HG03354 (cell line): ENCODE measurements around the gene MAP3K3.

Experiments used
- ATAC-seq: cut with Tn5 transposase; IDR thresholded peaks from one replicate; pipeline ENCODE4 v1.9.1; 2021; ENCODE audit warnings: mild to moderate bottlenecking; ENCODE audit not compliant: unreplicated experiment, poor library complexity, severe bottlenecking

Gene MAP3K3

GRCh38 chr17:63621684-63622573 is at the start of gene MAP3K3:
Gene MAP3K3 (plus strand): TSS chr17:63622417. CDS start chr17:63622760, 343 bp downstream.
- ATAC-seq: peak; percentile 91

- no peak for ATAC-seq
Measured at GRCh38 chr17:63573634-63574033, 48.6 kb upstream of the MAP3K3 start.

GRCh38 chr17:63578027-63578768 is 44.0 kb upstream of the MAP3K3 start:
- no peak for ATAC-seq

- ATAC-seq: no peak
Measured at GRCh38 chr17:63578769-63579111, 43.5 kb upstream of the MAP3K3 start.

- no peak for ATAC-seq
Measured at GRCh38 chr17:63579633-63580032, 42.6 kb upstream of the MAP3K3 start.

- no peak for ATAC-seq
Measured at GRCh38 chr17:63587770-63588169, 34.4 kb upstream of the MAP3K3 start.

GRCh38 chr17:63588797-63589196 is 33.4 kb upstream of the MAP3K3 start:
- no peak for ATAC-seq

- no peak for ATAC-seq
Measured at GRCh38 chr17:63589646-63590045, 32.6 kb upstream of the MAP3K3 start.

GRCh38 chr17:63592797-63593196 is 29.4 kb upstream of the MAP3K3 start:
- no peak for ATAC-seq

- no peak for ATAC-seq
Measured at GRCh38 chr17:63595132-63595531, 27.1 kb upstream of the MAP3K3 start.

- ATAC-seq: no peak
Measured at GRCh38 chr17:63596856-63597586, 25.2 kb upstream of the MAP3K3 start.

- ATAC-seq: no peak
Measured at GRCh38 chr17:63598281-63598680, 23.9 kb upstream of the MAP3K3 start.

GRCh38 chr17:63600569-63601438 is 21.4 kb upstream of the MAP3K3 start, which contains the start of gene TACO1:
Gene TACO1 (plus strand): TSS chr17:63600895. CDS start chr17:63601084, 189 bp downstream.
- ATAC-seq: peak; percentile 96

- no peak for ATAC-seq
Measured at GRCh38 chr17:63601439-63602371, 20.5 kb upstream of the MAP3K3 start.

- ATAC-seq: no peak
Measured at GRCh38 chr17:63609816-63610573, 12.2 kb upstream of the MAP3K3 start.

GRCh38 chr17:63610854-63611253 is 11.4 kb upstream of the MAP3K3 start:
- no peak for ATAC-seq

GRCh38 chr17:63611354-63611753 is 10.9 kb upstream of the MAP3K3 start:
- ATAC-seq: no peak

GRCh38 chr17:63613663-63614062 is 8.6 kb upstream of the MAP3K3 start:
- no peak for ATAC-seq
